Measurements from ENCODE around the gene ELMO1. TPM values are rescaled to one million over a fixed set of nuclear protein-coding genes. Genes with fewer than 3 reads are reported as not detected.

The ELMO1 gene
- total RNA-seq, 4 donors from 2014 or later, result 11.5 to 19.9 (median 17.4) TPM

DNA sequence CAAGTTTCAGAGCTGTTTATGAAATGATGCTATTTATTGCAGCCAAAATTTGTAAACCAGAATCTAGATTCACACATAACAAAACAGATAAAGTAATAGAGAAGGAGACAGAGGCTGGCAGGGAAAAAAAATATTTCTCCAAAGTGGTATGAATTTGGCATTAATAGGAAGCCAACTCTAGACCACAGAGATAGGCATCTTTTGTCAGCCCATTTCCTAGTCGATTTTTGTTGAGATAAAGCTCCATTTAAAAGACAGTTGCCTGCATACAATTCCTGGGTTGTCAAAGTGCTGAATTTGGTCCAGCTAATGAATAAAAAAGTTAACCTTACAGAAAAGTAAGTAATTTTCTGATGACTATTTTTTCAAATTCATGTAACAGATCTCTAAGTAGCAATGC, 219.3 kb downstream of the ELMO1 start:
- intact Hi-C loops (cut with DNase I; ENCODE audit: low total_unique reads), result no loop called here
- no peak overlapping the region for H3K4me3 ChIP-seq (ENCODE audit: low read depth, poor library complexity, severe bottlenecking)
- TF ChIP-seq, protein P1, sequence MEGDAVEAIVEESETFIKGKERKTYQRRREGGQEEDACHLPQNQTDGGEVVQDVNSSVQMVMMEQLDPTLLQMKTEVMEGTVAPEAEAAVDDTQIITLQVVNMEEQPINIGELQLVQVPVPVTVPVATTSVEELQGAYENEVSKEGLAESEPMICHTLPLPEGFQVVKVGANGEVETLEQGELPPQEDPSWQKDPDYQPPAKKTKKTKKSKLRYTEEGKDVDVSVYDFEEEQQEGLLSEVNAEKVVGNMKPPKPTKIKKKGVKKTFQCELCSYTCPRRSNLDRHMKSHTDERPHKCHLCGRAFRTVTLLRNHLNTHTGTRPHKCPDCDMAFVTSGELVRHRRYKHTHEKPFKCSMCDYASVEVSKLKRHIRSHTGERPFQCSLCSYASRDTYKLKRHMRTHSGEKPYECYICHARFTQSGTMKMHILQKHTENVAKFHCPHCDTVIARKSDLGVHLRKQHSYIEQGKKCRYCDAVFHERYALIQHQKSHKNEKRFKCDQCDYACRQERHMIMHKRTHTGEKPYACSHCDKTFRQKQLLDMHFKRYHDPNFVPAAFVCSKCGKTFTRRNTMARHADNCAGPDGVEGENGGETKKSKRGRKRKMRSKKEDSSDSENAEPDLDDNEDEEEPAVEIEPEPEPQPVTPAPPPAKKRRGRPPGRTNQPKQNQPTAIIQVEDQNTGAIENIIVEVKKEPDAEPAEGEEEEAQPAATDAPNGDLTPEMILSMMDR (IDR thresholded peaks at IDR 0.05), result no peak
- no peak for TF ChIP-seq POLR2A (IDR thresholded peaks at IDR 0.05)
- DNase-seq (ENCODE audit: low spot score in 2 of 2), result no peak
- 38 to 49% methylated on average over 1 of the region's 1 CpG for WGBS, 2 donors

DNA sequence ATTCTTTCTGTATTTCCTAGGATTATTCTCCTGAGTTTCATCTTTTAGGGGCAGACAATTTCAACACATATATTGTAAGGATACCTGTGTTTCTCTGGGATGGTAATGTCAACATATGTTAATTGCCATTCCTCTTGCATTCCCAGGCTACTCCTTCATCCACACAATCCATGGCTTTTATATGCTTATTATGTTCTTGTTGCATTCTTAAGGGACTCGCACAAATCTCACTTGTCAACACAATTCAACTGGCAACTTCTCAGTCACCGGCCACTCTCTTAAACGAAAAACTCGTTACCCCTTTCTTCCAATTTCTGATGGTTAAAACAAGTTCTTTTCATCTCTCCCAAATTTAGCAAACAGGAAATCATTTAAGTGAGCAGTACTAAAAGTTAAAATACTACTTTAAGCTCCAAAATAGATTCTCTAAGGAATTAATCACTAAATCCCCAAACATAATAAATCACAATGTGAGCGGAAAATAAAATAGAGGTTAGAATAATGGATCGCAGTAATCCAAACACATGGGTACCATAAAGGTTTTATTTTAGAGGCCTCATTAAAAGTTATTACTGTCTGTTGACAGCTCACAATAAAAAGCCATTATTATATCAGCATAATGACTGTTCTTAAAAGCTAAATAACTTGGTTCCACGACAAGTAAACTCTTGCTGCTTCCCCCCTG, 223.2 kb downstream of the ELMO1 start:
- intact Hi-C loops (cut with DNase I; ENCODE audit: low total_unique reads), result no loop called here
- WGBS, 2 donors, result 64 to 67% methylated on average over 7 of the region's 7 CpGs
- TF ChIP-seq, protein P1 (IDR thresholded peaks at IDR 0.05), result no peak
- no peak for TF ChIP-seq POLR2A (IDR thresholded peaks at IDR 0.05)
- no peak overlapping the region for H3K4me3 ChIP-seq (ENCODE audit: low read depth, poor library complexity, severe bottlenecking)
- no peak for DNase-seq (ENCODE audit: low spot score in 2 of 2)

DNA sequence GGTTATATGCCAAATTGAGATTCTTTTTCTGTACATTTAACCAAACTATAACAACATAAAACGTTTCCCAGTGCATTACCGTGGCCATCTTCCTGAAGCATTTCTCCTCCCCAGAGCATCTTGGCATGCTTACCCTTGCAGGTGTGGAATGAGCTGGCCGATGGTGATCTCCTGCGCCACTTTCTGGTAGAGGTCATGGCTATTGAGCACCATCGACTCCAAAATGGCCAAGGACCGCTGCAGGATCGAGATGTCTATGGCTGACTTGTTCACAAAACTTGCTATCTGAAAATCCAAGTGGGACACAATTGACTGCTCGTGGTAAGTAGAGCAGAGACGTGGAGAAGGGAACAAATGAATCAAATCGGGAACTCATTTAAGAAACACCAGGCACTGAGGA, 223.9 kb downstream of the ELMO1 start:
- intact Hi-C loops (cut with DNase I; ENCODE audit: low total_unique reads), result no loop called here
- 88 to 90% methylated on average over 10 of the region's 10 CpGs for WGBS, 2 donors
- no peak for TF ChIP-seq POLR2A (IDR thresholded peaks at IDR 0.05)
- TF ChIP-seq, protein P1 (IDR thresholded peaks at IDR 0.05), result no peak
- H3K4me3 ChIP-seq (ENCODE audit: low read depth, poor library complexity, severe bottlenecking), result no peak overlapping the region
- no peak for DNase-seq (ENCODE audit: low spot score in 2 of 2)

DNA sequence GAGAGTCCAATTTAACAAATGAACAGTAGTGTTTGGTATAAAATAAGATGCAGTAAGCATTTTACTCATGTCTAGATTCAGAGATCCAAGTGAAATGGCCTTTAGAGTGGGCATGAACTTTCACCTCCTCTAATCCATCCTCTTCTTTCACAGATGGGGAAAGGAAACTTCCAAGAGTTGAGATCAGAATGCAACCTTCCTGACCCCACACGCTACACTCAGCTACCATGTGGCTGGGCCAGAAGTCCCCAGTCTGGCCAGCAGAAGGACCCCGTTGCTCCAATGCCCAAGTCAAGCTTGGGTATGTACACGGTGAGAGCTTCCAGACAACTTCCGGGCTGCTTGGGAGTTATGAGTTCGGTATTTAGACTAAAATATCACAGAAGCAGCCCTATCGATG, 228.0 kb downstream of the ELMO1 start:
- DNase-seq (ENCODE audit: low spot score in 2 of 2), result no peak
- 78 to 96% methylated on average over 6 of the region's 6 CpGs for WGBS, 2 donors
- H3K4me3 ChIP-seq (ENCODE audit: low read depth, poor library complexity, severe bottlenecking), result no peak overlapping the region
- intact Hi-C loops (cut with DNase I; ENCODE audit: low total_unique reads), result no loop called here
- TF ChIP-seq, protein P1 (IDR thresholded peaks at IDR 0.05), result no peak
- no peak for TF ChIP-seq POLR2A (IDR thresholded peaks at IDR 0.05)

DNA sequence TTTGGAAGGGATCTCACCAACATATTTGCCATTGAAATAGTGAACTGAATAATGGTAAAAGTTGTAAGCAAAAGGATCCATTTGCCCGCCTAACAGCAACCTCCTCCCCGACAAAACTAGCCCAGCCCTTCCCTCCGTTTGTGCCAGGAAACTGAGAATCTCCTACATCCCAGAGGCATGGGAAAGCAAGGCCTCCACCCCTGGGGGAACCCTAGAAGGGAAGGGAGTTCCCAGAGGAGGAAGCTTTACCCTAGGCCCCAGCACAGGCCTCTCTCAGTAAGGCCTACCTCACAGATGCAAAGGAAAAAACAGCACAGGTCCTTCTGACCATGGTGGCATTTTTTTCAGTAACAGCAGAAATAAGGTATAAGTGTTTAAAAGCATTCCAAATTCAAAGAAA, 229.7 kb downstream of the ELMO1 start:
- no peak for DNase-seq (ENCODE audit: low spot score in 2 of 2)
- TF ChIP-seq POLR2A (IDR thresholded peaks at IDR 0.05), result no peak
- TF ChIP-seq, protein P1 (IDR thresholded peaks at IDR 0.05), result no peak
- 50 to 53% methylated on average over 3 of the region's 3 CpGs for WGBS, 2 donors
- no peak overlapping the region for H3K4me3 ChIP-seq (ENCODE audit: low read depth, poor library complexity, severe bottlenecking)
- intact Hi-C loops (cut with DNase I; ENCODE audit: low total_unique reads), result no loop called here

DNA sequence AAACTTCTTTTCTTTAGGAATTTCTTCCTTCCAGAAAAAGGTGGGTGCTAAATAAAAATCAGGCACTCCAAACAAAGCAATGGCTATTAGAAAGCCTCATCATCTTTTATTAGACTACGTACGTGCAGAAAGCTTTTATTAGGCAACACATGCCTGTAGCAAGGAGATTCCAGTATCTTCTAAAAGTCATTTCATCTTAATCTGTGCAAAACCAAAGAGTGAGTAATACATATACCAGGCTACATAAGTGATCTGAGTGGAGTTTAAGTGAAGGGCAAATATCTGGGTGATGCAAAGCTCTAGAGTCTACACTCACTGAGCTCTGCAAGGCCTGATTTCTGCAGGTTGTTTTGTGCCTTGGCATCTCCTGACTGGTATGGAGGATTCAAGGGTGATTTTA, 231.7 kb downstream of the ELMO1 start:
- no peak for DNase-seq (ENCODE audit: low spot score in 2 of 2)
- WGBS, 2 donors, result 43 to 79% methylated on average over 2 of the region's 2 CpGs
- intact Hi-C loops (cut with DNase I; ENCODE audit: low total_unique reads), result no loop called here
- no peak overlapping the region for H3K4me3 ChIP-seq (ENCODE audit: low read depth, poor library complexity, severe bottlenecking)
- TF ChIP-seq POLR2A (IDR thresholded peaks at IDR 0.05), result no peak
- TF ChIP-seq, protein P1 (IDR thresholded peaks at IDR 0.05), result no peak

All from lower leg skin (tissue), 4 donors.